HEK293 (cell line): ENCODE measurements around the gene NCOA6.
"Not testable (repeated sequence)": the region's sequence is repeated elsewhere in the genome, so short reads cannot be mapped to it uniquely, and the experiment has no call there.

Experiments
- BCL11A ChIP-seq: fragments of 450-650 bp; formaldehyde crosslinking; IDR thresholded peaks from 2 replicates; pipeline ENCODE4 v1.5.1; 2016; ENCODE audit warnings: low read depth, missing biosample characterization, missing genetic modification characterization
- CTCF ChIP-seq: fragments of 450-650 bp; formaldehyde crosslinking; IDR thresholded peaks from 2 replicates; pipeline ENCODE4 v1.5.1; 2016; ENCODE audit warnings: missing biosample characterization, missing genetic modification characterization
- ZFP37 ChIP-seq: fragments of 450-650 bp; formaldehyde crosslinking; IDR thresholded peaks from 2 replicates; pipeline ENCODE4 v1.5.1; 2016; ENCODE audit warnings: missing biosample characterization, missing genetic modification characterization
- ZNF768 ChIP-seq: fragments of 450-650 bp; formaldehyde crosslinking; IDR thresholded peaks from 2 replicates; pipeline ENCODE4 v1.5.1; 2018; ENCODE audit warnings: missing biosample characterization, mild to moderate bottlenecking, missing genetic modification characterization
- ZNF830 ChIP-seq: fragments of 450-650 bp; IDR thresholded peaks from 2 replicates; pipeline ENCODE4 v1.5.0; 2018; ENCODE audit warnings: missing biosample characterization, missing genetic modification characterization, low read depth, mild to moderate bottlenecking, moderate library complexity
- TF ChIP-seq, protein P1 (sequence below): fragments of 450-650 bp; formaldehyde crosslinking; IDR thresholded peaks from 2 replicates; pipeline ENCODE4 v1.5.1; 2017; ENCODE audit warnings: missing biosample characterization, missing genetic modification characterization
- TF ChIP-seq, protein P2 (sequence below): fragments of 450-650 bp; formaldehyde crosslinking; IDR thresholded peaks from 2 replicates; pipeline ENCODE4 v1.5.1; 2016; ENCODE audit warnings: missing biosample characterization, missing genetic modification characterization
- TF ChIP-seq, protein P3 (sequence below): fragments of 450-650 bp; formaldehyde crosslinking; IDR thresholded peaks from 2 replicates; pipeline ENCODE4 v1.5.1; 2016; ENCODE audit warnings: missing biosample characterization, missing genetic modification characterization

DNA sequence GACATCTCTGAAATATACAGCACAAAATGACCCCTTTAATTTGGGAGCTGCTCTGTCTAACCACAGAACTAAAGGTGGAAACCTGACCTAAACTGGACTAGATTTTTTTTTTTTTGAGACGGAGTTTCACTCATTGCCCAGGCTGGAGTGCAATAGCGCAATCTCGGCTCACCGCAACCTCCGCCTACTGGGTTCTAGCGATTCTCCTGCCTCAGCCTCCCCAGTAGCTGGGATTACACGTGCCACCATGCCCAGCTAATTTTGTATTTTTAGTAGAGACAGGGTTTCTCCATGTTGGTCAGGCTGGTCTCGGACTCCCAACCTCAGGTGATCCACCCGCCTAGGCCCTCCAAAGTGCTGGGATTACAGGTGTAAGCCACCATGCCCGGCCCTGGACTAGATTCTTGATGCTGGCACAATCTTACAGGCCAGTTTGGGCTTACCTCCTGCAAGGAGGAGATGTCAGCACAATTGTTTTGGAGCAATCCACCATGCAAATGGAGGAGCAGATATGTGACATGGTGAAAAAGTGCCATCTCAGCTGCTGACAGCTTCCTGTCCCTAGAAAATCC, 111.4 kb downstream of the NCOA6 start:
- TF ChIP-seq CTCF; ZFP37 (tag by site-specific recombination); BCL11A (tag by site-specific recombination); ZNF830 (tag by site-specific recombination); ZNF768 (tag by site-specific recombination): not testable (repeated sequence)
- TF ChIP-seq, protein P1, sequence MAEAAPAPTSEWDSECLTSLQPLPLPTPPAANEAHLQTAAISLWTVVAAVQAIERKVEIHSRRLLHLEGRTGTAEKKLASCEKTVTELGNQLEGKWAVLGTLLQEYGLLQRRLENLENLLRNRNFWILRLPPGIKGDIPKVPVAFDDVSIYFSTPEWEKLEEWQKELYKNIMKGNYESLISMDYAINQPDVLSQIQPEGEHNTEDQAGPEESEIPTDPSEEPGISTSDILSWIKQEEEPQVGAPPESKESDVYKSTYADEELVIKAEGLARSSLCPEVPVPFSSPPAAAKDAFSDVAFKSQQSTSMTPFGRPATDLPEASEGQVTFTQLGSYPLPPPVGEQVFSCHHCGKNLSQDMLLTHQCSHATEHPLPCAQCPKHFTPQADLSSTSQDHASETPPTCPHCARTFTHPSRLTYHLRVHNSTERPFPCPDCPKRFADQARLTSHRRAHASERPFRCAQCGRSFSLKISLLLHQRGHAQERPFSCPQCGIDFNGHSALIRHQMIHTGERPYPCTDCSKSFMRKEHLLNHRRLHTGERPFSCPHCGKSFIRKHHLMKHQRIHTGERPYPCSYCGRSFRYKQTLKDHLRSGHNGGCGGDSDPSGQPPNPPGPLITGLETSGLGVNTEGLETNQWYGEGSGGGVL (tag by site-specific recombination) = not testable (repeated sequence)
- TF ChIP-seq, protein P2, sequence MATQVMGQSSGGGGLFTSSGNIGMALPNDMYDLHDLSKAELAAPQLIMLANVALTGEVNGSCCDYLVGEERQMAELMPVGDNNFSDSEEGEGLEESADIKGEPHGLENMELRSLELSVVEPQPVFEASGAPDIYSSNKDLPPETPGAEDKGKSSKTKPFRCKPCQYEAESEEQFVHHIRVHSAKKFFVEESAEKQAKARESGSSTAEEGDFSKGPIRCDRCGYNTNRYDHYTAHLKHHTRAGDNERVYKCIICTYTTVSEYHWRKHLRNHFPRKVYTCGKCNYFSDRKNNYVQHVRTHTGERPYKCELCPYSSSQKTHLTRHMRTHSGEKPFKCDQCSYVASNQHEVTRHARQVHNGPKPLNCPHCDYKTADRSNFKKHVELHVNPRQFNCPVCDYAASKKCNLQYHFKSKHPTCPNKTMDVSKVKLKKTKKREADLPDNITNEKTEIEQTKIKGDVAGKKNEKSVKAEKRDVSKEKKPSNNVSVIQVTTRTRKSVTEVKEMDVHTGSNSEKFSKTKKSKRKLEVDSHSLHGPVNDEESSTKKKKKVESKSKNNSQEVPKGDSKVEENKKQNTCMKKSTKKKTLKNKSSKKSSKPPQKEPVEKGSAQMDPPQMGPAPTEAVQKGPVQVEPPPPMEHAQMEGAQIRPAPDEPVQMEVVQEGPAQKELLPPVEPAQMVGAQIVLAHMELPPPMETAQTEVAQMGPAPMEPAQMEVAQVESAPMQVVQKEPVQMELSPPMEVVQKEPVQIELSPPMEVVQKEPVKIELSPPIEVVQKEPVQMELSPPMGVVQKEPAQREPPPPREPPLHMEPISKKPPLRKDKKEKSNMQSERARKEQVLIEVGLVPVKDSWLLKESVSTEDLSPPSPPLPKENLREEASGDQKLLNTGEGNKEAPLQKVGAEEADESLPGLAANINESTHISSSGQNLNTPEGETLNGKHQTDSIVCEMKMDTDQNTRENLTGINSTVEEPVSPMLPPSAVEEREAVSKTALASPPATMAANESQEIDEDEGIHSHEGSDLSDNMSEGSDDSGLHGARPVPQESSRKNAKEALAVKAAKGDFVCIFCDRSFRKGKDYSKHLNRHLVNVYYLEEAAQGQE = not testable (repeated sequence)
- TF ChIP-seq, protein P3, sequence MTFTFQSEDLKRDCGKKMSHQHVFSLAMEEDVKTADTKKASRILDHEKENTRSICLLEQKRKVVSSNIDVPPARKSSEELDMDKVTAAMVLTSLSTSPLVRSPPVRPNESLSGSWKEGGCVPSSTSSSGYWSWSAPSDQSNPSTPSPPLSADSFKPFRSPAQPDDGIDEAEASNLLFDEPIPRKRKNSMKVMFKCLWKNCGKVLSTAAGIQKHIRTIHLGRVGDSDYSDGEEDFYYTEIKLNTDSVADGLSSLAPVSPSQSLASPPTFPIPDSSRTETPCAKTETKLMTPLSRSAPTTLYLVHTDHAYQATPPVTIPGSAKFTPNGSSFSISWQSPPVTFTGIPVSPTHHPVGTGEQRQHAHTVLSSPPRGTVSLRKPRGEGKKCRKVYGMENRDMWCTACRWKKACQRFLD (tag by site-specific recombination) = not testable (repeated sequence)
